SKM-1 treated with dmso at 0.1 percent for 144 hours (cell line): ENCODE data around the gene AMZ2.
"Not testable (repeated sequence)": the region's sequence is repeated elsewhere in the genome, so short reads cannot be mapped to it uniquely, and the experiment has no call there.

Experiments used
- DNase-seq: peaks from one replicate; lab custom pipeline; 2025; ENCODE audit not compliant: unreplicated experiment; lab: John Stamatoyannopoulos, UW

AMZ2 gene

GRCh38 chr17:68248891-68249290, 1.0 kb downstream of the AMZ2 start:
- no peak for DNase-seq

DNA sequence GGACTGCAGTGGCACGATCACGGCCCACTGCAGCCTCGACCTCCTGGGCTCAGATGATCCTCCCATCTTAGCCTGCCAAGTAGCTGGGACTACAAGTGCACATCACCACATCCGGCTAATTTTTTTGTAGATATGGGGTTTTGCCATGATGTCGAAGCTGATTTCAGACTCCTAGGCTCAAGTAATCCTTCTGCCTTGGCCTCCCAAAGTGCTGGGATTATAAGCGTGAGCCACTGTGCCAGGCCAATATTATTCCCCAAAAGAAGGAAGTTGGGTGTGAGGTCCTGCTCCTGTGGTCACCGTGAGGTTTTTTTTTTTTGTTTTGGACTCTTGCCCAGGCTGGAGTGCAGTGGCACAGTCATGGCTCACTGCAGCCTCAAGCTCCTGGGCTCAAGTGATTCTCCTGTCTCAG, 1.5 kb downstream of the AMZ2 start:
- peak; percentile 30 for DNase-seq

- not testable (repeated sequence) for DNase-seq
These were observed 5.6 kb downstream of the AMZ2 start for GRCh38 chr17:68253426-68253825.

DNA sequence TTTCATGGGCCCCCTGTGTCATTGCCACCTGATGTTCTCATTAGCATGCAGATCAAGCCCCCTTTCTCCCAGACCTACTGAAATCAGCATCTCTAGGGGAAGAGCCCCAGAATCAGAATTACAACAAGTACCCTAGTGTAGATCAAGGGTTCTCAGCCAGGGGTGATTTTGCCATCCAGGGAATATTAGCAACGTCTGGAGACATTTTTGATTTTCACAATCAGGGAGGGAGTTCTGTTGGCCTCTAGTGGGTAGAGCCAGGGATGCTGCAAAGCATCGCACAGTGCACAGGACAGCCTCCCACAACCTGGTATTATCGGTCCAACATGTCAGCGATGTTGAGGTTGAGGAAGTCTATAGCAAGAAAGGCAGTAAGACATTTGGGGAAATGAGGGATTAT, 7.3 kb downstream of the AMZ2 start:
- no peak for DNase-seq

GRCh38 chr17:68255731-68256538, 8.1 kb downstream of the AMZ2 start:
- peak; percentile 18 for DNase-seq

DNA sequence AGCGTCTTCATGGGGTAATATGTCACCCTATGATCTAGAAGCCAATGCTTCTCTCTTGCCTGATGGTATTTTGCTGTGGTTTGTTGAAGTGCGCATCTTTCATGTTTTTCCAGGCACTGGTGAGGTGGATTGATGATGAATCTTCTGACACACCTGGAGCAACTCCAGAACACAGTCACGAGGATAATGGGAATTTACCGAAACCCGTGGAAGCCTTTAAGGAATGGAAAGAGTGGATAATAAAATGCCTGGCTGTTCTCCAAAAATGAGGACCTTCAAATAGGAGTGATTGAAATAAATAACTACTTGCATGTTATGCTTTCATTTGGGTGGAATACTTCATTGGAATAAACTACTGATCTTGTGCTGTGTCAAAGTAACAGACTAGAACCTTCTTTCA, 8.9 kb downstream of the AMZ2 start:
- DNase-seq, result not testable (repeated sequence)

GRCh38 chr17:68257934-68258333, 10.1 kb downstream of the AMZ2 start:
- DNase-seq, result no peak

- not testable (repeated sequence) for DNase-seq
These were observed 11.2 kb downstream of the AMZ2 start for GRCh38 chr17:68258890-68259647.

DNA sequence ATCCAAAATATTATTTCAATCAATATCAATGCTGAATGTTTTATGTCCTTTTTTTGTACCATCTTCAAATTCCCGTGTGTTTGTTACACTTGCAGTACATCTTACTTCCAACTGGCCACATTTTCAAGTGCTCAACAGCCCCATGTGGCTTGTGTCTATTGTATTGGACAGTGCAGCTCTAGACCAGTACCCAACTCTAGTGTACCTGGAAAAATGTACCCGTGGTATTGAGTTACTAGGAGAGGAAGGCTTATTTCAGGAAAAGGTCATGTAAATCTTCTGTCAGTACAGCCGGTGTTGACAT, 11.8 kb downstream of the AMZ2 start:
- DNase-seq, result not testable (repeated sequence)

GRCh38 chr17:68260051-68260762, 12.4 kb downstream of the AMZ2 start:
- DNase-seq, result no peak

- not testable (repeated sequence) for DNase-seq
These were observed 14.6 kb downstream of the AMZ2 start for GRCh38 chr17:68262467-68262866.

DNA sequence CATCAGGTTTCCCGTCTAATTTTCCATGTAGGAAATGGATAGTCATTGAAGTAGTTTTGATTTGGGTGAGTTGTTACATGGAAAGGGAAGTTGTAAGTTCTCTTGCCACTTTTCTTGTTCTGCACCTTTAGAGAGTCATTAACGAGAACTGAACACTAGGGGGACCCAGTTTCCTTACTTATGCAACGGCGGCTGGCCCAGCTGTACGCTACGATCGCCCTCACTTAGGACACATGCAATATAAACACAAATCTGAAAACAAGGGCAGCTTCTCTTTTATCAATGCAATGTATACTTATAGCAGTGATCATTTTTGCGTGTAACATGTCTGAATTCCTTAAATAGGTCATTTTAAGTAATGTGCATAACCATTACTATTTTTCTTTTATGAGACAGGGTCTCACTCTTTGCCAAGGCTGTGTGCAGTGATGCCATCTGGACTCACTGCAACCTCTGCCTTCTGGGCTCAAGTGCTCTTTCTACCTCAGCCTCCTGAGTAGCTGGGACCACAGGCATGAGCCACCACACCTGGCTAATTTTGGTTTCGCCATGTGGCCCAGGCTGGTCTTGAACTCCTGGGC, 15.3 kb downstream of the AMZ2 start:
- peak; percentile 22 for DNase-seq

DNA sequence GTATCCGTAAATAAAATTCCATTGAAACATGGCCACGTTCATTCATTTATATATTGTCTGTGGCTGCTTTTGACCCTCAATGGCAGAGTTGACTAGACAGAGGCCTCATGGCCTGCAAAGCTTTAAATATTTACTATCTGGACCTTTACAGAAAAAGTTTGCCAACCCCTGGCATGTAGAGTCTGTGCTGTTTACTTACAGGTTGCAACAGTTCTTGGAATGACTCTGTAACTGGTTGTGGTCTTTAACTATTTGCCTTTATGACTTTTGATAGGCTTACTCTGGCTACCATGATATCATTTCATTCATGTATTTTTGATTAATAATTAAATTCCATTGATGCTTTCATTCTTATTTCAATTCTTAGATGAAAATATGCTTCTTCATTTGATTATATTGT, 18.0 kb downstream of the AMZ2 start:
- not testable (repeated sequence) for DNase-seq

GRCh38 chr17:68273722-68274121, 25.9 kb downstream of the AMZ2 start:
- DNase-seq, result no peak

GRCh38 chr17:68276339-68276738, 28.5 kb downstream of the AMZ2 start:
- not testable (repeated sequence) for DNase-seq

- DNase-seq, result no peak
These were observed 30.0 kb downstream of the AMZ2 start for GRCh38 chr17:68277807-68278206.

DNA sequence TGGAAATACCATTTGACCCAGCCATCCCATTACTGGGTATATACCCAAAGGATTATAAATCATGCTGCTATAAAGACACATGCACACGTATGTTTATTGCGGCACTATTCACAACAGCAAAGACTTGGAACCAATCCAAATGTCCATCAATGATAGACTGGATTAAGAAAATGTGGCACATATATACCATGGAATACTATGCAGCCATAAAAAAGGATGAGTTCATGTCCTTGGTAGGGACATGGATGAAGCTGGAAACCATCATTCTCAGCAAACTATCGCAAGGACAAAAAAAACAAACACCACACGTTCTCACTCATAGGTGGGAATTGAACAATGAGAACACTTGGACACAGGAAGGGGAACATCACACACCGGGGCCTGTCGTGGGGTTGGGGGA, 34.1 kb downstream of the AMZ2 start:
- not testable (repeated sequence) for DNase-seq

DNA sequence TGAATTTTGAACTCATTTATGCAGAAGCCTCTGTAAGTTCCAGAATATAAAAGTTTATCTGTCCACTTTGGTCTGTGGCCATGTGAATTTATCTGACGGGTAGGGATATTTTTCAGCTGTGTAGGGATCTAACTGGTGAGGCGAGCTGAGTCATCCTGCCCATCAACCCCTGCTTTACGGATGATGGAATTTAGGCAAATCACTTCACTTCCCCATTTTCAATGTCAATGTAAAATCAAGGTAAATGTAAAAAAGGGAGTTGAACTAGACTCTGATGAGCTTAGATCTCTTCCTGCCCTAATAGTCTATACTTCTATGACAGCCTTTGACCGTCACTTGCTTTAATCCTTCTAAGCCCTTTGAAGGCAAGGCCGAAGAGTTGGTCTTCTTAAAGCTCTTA, 40.5 kb downstream of the AMZ2 start:
- DNase-seq, result peak; percentile 49

DNA sequence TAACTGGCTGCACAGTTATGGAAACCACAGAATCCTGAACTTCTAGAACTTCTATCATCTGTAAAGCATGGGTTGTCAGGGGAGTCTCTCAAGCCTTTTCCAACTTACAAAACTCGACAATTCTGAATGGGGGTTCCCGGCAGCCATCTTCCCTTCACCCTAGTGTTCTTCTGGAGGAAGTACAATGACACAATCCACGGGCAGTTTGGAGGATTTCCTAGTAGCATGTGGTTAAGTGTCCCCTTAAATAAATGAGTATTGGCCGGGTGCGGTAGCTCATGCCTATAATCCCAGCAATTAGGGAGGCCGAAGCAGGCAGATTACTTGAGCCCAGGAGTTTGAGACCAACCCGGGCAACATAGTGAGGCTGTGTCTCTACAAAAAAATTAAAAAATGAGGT, 41.0 kb downstream of the AMZ2 start:
- peak; percentile 21 for DNase-seq

- DNase-seq, result no peak
These were observed 41.6 kb downstream of the AMZ2 start for GRCh38 chr17:68289473-68289872.

DNA sequence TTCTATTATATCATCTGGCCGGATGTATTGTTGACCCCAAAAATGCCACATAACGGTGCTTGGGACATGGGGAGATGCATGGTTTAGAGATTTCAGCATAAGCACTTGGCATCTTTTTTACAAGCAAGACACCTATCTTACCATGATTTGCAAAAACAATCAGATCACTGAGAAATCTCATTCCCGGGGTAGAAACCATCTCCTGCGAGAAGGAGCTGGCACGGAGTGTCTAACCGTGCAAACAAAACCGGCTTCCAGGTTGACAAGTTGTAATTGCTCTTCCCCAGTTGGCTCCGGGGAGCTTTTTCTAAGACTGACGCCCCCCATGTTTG, 42.1 kb downstream of the AMZ2 start:
- no peak for DNase-seq
